ENCODE measurements around the gene ASS1.
"Not testable (repeated sequence)": the region's sequence is repeated elsewhere in the genome, so short reads cannot be mapped to it uniquely, and the experiment has no call there.

Gene ASS1

DNA sequence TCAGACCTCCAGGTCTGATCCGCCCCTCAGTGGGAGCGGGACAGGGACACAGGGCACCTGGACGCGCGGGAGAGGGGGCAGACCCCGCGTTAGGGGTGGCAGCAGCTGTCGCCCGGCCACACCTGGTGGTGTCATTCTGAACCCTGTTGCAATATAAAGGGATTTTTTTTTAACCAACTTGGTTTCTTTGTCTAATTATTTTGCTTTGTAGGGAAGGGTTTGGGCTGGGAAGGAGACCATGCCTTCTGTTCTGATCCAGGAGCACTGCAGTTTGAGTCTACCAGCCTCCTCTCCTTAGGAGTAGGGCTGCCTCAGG lies 10.9 kb upstream of the ASS1 start:
- DNase-seq (ENCODE audit: low spot score), result no peak

- DNase-seq (ENCODE audit: low spot score), result not testable (repeated sequence)
These were observed 10.1 kb upstream of the ASS1 start for GRCh38 chr9:130434656-130435055.

GRCh38 chr9:130437011-130437789 lies 7.6 kb upstream of the ASS1 start:
- no peak for DNase-seq (ENCODE audit: low spot score)

DNA sequence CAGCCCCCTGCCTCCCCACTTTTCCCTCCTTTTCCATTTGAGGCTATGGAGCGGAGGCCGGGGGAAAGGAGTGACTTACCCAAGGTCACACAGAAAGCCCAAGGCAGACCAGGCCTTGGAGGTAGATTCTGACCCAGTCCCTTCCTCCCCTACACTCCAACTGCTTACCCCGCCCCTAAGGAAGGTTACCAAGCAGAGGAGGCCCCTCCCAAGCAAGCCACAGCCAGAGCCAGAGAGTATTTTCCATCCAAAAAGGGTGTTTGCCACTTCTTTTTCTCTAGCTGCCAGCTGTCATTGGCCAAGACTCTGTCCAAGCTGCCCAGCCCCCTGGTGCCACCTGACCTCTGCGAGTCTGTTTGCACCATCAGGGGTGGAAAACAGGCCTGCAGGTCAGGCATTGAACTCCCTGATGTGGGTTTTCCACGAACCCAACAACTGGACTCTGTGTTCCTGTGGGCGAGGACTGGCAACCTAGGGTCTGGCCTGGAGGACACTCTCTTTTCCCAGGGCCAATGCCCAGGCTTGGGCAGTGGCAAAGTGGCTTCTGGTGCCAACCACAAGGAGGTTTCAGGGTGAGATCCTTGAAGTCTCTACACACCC lies 6.3 kb upstream of the ASS1 start:
- DNase-seq (ENCODE audit: low spot score), result no peak

DNA sequence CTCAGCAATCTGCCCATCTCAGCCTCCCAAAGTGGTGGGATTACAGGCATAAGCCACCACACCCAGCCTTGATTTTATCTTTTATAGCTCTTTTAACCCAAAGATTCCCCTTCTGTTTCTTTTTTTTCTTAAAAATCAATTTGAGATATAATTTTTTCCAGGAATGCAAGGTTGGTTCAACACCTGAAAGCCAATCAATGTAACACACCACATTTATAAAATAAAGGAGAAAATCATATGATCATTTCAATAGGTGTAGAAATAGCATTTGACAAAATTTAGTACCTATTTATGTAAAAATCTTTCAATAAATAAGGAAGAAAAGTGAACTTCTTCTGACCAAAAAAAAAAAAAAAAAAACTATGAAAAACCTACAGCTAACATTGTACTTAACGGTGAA lies 3.7 kb upstream of the ASS1 start:
- DNase-seq (ENCODE audit: low spot score), result no peak

DNA sequence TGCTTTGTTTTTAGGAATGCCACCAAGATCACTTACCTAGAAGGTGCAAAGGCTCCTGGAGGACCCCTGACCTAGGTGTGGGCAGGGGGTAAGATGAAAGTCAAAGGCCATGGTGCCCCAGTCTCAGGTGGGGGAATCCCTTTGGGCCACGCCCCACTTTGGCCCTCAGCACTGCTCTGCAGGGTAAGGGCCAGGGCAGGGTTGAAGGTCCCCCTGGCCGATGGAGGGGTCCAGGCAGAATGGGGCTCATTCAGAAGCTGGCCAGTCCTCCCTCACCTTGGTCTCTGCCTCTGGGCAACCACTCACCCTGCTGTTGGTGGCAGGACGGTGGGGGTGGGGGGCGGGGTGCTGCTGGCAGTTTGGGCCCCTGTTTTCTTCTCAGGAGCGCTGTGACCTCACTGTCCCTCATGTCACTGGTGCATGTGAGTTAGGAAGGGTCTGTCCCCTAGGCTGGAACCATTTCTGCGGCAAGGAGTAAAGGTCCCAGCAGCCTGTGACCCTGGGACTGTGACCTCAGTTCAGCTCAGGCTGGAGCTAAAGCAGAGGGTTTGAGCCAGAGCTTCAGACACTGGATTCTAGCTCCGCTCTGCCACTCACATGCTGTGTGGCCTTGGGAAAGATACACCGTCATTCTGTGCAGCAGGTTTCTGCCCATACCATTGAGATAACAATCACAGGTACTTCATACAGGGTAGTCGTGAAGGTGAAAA lies 1.9 kb upstream of the ASS1 start:
- DNase-seq (ENCODE audit: low spot score), result no peak

DNA sequence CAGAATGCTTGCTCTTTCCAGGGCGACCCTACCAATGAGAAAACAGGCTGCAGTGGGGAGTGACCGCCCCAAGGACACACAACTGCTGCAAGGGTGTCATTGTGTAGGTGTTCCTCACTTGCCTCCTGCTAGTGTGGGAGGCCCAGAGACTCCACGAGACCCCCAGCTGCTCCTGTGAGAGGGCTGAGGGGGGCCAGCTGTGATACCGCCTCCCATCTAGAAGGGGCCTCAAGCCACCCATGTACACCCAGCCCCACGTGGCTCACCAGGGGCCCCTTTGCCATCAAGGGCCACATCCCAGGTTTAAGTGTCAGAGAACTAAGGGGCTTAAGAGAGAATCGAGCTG lies 1.3 kb upstream of the ASS1 start:
- no peak for DNase-seq (ENCODE audit: low spot score)

GRCh38 chr9:130443840-130444492 lies 795 bp upstream of the ASS1 start:
- no peak for DNase-seq (ENCODE audit: low spot score)

DNA sequence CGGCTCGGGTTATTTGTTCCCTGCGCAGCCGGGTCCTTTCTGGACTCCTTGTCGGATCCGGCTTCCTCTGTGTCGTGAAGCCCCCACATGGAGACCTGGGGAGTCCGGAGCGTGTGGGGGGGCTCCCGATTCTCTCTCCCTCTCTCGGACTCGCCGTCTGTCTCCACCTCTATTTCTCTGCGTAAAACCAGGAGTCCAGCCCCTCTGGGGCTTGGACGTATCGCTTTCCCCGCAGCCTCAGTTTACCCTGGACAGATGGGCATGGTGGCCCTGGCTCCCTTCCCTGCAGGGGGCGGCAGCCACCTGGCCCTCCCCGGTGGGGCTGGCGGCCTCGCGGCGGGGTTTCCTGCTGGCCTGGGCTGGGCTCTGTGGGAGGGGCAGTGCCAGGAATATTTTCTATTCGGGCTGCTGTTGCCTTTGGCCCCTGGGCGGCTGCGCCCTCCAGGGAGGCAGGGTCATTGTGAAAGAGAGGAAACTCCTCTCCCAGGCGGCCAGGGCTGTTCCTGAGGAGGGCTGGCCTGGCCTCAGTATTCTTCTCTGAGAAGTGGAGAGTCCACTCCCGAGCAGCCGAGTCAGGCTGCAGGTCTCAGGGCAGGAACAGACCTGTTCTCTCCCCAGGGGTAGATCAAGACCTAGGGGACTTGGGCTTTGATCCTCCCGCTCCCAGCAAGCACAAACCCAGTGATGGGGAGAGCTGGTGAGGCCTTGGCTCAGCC lies 665 bp downstream of the ASS1 start:
- DNase-seq (ENCODE audit: low spot score), result no peak

DNA sequence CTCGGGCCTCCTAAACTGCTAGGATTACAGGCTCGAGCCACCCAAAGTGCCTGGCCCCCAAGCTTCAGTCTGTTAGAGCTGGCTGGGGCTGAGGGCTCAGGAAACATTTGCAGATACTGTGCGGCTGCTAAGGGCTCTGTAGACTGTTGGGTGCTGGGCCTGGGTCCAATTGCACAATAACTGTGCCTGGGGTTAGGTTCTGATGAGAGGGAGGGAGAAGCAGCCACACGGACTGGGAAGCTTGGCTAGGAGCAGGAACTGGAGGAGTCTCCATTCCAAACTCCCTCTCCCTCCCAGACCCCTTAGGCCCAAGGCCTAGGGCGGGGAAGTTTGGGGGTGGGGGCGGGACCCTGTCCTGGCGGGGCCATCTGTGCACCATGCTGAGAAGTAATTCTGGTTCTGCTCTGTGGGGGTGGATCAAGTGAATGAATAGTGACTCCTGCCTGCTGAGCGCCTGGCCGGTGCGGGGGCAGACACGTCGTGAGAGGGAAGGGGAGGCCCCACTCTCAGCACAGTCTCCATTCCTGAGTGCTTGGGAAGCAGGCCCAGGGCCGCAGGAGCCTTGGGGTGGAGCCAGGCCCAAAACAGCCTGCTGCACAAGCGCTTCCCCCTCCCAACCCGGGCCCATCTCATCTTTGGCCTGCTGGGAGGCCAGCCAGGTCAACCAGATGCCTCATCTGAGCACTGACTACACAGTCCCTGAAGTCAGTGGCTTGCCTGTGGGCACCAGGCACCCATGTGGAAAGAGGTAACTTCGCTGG lies 1.5 kb downstream of the ASS1 start:
- DNase-seq (ENCODE audit: low spot score), result peak; percentile 67

DNA sequence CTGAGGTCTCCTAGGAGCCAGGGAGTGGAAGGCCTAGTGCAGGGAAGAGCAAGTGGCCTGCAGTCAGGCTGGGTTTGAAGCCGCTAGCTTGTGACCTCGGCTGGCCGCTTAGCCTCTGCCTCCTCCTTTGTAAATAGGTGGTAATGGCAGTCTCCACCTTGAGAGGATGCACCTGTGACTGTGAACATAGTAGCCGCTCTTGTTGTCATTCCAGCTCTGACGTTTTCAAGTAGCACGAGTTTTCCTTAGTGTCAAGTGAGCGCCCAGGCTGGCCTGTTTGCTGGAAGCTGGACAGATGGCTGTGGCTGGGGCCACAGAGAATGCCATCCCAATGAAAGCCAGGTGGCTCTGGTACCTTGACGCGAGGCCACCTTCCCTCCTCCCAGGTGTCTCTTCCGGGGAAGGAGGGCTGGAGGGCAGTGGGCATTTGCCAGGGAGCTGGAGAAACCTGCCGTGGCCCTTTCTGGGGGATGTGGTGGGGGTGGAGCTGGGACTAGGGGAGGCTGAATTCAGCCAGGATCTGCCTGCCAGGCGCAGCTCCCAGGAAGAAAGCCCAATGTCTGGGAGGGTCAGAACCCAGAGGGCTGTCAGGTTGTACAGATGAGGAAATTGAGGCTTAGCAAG lies 2.5 kb downstream of the ASS1 start:
- DNase-seq (ENCODE audit: low spot score), result peak; percentile 45

DNA sequence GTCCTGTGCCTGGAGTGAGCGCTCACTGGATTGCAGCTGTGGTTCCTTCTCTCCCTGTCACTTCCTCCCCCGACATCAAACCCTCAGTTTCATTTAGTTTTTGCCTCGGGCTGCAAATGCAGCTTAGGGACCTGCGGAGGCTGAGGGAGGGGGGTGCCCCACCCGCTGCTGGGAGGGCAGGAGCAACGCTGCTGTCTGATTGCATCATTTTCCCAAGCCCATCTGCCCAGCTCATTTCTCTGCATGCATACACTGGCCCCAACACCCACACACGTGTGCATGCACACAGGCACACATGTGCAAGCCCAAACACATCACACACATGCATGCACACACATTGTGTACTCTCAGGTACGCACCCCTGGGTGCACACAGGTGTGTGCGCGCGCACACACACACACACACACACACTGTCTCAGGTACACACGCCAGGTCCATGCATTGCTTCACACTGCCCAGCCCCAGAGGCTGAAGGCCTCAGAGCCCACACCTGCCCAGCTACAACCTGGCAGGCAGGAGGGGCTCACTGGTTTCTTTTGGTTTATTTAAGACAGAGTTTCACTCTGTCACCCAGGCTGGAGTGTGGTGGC lies 3.4 kb downstream of the ASS1 start:
- no peak for DNase-seq (ENCODE audit: low spot score)

DNA sequence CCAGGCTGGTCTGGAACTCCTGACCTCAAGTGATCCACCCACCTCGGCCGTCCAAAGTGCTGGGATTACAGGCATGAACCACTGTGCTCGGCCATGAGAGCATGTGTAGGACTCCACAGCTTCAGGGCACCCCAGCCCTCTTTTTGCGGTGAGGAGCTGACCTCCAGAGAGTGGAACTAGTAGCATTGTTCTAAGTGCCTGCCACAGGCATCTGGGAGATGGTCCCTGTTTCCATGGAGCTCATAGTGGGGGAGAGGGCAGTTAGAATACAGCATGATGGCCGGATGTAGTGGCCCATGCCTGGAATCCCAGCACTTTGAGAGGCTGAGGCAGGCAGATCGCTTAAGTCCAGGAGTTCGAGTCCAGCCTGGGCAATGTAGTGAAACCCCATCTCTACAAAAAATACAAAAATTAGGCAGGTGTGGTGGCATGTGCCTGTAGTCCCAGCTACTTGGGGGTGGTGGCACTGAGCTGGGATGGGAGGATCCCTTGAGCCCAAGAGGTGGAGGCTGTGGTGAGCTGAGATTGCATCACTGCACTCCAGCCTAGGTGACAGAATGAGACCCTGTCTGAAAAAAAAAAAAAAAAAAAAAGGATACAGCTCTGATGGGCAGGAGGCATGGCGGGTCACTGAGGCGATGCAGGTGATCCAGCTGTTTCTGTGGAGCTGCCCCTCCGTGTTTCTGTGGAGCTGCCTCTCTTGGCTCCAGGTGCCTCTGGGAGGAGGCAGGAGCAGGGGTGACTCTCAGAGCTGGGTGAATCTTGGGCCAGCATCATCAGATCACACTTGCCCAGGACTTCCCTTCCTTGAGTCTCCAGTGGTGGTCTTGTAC lies 4.2 kb downstream of the ASS1 start:
- no peak for DNase-seq (ENCODE audit: low spot score)

DNA sequence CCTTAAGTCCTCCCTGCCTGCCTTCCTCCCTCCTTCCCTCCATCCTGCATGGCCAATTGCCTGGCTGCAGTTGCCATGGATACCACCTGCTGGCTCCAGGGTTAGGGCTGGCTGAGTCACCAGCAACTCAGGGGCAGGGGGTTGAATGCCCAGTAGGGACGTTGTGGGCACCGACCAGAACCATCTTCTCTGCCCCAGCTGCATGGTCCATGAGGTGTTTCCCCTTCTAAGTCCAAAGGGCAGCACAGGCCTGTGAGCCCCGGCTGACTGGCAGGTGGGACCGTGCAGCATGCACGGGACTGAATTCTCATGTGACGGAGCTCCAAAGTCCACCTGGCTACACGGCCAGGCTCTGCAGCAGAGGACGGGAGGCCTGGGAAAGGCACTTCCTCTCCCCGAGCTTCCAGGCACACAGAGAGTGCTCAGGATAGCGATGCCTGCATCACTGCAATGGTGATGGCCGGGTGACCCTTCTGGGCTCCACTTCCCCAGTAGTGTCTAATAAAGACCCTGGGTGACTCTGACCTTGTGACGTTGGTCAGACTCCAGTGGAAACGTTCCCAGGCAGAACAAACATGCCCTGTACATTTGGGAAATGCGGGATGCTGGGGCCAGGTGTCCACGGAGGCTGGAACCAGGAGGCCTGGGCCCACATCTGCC lies 5.7 kb downstream of the ASS1 start:
- no peak for DNase-seq (ENCODE audit: low spot score)

DNA sequence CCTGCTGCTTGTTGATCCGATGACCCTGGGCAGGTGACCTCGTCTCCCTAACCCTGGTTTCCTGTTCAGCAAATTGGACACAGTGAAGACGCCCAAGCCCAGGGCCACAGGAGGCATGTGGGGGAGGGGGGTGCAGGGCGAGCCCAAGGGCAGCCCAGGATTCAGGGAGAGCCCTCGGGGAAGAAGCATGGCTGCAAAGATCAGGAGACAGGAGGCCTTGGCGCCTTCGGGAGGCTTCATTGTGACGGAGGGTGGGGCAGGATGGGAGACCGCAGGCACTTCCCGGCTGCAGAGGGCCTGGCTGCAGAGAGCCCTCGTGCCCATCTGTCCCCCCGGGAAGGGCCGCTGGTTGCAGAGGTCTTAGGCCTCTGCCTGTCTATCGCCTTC lies 6.2 kb downstream of the ASS1 start:
- no peak for DNase-seq (ENCODE audit: low spot score)

- DNase-seq (ENCODE audit: low spot score), result peak; percentile 38
These were observed 7.0 kb downstream of the ASS1 start for GRCh38 chr9:130451509-130452388.

DNA sequence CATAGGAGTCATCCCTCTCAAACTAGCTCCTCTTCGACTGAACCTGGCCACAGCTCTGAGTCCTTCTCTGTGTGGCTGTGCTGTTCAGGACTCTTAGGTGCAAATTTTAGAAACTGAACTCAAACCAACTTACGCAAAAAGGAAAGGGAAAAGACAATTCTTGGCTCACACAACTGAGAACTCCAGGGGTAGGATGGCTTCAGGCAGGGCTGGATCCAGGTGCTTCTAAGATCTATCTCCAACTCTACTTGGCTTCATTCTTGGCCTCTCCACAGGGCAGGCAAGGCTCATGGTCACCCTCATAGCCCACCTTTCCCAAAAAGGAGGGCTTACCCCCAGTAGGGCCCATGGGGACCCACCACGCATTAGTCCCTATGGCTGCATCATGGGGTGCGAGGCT lies 8.1 kb downstream of the ASS1 start:
- DNase-seq (ENCODE audit: low spot score), result no peak

- no peak for DNase-seq (ENCODE audit: low spot score)
These were observed 8.7 kb downstream of the ASS1 start for GRCh38 chr9:130453487-130453886.
